NCI-H82 treated with DMSO at 0.1 percent for 48 hours (cell line): ENCODE measurements around the gene NUDT3.
"Not testable (repeated sequence)": the region's sequence is repeated elsewhere in the genome, so short reads cannot be mapped to it uniquely, and the experiment has no call there.

Experiments used
- DNase-seq: peaks from one replicate; lab custom pipeline; 2025; ENCODE audit not compliant: unreplicated experiment; lab: John Stamatoyannopoulos, UW

Gene NUDT3

GRCh38 chr6:34295721-34296120, 96.7 kb downstream of the NUDT3 start:
- DNase-seq: no peak

DNA sequence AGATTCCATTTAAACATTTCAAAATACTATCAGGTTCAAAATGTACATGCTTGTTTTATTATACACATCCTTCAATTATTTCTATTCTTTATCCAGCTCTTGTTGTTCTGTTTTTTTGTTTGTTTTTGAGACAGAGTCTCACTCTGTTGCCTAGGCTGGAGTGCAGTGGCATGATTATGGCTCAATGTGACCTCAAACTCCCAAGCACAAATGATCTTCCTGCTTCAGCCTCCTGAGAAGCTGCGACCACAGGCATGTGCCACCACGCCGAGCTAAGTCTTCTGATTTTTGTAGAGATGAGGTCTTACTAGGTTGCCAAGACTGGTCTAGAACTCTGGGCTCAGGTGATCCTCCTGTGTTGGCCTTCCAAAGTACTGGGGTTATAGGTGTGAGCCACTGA, 99.5 kb downstream of the NUDT3 start:
- no peak for DNase-seq

- DNase-seq: no peak
These were observed 103.3 kb downstream of the NUDT3 start for GRCh38 chr6:34289137-34289536.

DNA sequence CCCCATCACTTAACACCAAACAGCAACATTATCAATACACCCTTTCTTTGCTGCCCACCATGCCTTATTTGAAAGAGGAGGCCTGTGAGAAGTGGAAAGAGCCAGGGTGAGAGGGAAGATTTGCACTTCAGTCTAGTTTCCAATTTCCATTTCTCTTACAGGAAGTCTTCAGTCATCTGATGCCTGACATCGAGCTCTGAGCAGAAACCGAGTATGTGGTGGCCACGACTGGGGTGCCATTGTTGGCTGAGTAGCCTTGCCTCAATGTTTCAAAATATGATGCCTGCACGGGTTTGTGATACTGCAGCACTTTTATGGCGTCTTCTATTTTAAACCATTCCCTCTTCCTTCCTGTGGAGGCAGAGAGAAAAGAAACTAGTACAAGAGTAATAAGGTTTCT, 103.9 kb downstream of the NUDT3 start:
- DNase-seq: no peak

DNA sequence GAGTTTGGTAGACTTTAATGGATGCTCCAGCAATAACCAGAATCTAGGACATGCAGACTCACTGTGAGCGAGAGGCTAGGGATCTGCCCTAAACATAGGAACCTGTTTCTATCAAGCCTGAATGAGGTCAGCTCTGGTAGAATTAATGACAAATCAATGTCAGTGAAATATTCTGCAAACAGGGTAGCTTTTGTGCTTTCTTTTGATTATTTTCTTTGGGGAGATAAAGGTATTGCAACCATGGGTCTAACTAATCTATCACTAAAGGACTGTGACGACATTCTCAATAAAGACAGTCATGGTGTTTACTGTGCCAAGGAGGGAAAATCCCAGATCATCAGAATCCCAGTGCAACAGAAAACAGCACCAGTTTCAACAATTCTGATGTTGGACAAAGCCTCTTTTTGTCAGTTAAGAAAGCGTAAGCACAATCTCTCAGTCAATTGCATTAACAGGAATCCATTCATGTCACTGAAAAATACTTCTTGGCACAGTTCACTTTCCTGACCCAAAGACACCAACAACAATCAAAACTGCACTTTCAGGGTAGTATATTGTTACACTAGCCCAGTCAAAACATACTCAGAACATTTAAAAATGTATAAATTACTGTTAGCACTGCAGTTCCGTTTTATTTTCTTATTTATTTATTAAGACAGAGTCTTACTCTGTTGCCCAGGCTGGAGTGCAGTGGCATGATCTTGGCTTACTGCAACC, 106.9 kb downstream of the NUDT3 start:
- no peak for DNase-seq

DNA sequence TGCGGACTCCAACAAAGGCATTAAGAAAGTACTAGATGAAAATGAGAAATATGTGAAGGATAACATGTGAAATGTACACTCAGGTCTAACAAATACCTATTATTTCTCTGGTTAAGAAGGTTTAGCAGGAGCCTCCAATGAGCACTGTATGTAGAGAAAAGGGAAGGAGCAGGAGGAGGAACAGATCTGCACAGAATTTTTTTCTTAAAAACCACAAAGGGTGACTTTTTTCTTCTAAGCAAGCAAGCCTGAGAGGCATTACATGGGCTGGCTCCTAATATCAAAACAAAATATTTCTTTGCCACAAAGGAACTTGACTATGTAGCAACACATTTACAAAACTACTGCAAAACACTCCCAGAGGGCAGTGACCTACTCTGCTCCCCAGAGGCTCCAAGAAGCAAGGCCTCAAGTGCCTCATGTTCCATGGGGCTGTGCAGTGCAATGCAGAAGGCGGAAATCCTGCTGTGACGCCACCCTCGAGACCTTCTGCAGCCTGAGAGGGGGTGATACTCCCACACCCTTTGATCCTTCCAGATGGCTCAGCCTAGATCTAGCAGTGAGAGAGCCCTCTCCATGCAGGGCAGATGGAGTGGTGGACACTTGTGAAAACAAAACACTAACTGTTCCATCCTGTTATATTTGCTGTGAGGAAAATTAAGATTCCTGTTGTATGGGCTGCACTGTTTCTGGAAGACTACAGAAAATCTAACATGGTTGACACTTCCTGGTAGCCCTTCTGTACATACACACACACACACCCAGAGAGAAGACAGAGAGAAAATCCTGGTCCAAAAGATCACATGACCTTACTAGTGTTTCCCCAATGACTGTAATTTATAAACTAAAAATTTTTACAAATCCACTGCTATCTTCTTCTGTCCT, 107.7 kb downstream of the NUDT3 start:
- DNase-seq: no peak

DNA sequence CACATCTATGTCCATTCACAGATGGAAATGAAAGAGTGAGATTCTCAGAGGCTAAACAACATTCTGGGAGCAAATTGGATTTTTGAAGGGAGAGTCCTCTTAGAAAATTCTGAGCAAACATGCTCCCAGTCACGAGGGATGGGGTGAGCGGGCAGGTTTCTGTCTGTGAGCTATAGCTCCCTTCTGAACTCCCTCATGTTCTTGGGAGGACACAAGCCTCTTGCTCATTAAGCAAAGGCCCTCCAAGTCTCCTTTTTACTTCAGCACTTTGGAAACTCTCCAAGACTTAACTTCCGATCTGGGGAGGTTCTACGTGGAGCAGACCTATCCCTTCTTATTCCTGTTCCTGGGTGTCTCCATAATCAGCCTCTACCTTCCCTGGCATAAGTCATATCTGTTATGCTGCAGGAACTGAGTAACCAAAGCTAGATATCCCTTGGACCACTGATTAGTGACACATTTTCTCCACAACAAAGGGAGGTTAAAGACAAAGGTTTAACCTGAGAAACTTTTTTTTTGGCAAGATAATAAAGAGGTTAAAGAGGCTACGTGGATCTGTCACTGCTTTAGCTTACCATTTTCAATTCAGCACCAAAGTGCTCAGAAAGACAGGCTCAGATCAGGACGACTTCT, 110.7 kb downstream of the NUDT3 start:
- no peak for DNase-seq

DNA sequence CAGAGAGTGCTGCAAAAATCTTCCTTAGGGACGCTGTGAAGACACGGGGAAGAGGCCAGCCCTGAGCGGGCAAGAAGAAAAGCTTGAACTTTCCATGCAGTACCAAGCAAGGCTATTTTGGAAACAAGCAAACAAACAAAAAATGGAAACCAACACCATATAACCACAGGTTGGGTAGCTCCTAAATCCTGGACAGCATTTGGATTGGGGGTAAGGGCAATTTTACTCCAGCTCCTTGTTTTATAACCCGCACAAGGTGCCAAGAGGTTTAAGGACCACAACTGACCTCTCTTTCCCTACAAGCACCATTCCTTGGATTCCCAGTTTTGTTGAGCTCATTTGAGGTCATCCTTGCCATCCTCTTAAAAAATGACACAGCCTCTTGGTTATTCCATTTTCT, 112.3 kb downstream of the NUDT3 start:
- DNase-seq: no peak

DNA sequence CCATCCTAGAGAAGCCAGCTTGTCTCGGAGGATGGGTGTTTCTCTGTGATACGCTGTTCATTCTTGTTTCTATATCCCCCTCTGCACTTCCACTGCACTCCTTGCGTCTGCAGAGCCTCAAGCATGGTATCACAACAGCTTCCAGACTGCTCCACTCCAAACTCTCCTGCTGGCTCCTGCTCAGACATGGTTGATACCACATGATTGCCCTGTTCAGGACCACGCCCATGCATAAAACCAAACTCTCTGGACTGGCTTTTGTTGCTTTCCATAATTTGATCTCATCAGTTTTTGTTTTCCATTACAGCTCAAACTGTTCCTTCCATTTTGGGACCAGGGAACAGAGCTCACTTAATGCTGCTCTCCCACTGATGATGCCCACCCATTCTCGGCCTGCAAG, 113.6 kb downstream of the NUDT3 start:
- no peak for DNase-seq

GRCh38 chr6:34277763-34278112, 114.7 kb downstream of the NUDT3 start:
- DNase-seq: no peak

DNA sequence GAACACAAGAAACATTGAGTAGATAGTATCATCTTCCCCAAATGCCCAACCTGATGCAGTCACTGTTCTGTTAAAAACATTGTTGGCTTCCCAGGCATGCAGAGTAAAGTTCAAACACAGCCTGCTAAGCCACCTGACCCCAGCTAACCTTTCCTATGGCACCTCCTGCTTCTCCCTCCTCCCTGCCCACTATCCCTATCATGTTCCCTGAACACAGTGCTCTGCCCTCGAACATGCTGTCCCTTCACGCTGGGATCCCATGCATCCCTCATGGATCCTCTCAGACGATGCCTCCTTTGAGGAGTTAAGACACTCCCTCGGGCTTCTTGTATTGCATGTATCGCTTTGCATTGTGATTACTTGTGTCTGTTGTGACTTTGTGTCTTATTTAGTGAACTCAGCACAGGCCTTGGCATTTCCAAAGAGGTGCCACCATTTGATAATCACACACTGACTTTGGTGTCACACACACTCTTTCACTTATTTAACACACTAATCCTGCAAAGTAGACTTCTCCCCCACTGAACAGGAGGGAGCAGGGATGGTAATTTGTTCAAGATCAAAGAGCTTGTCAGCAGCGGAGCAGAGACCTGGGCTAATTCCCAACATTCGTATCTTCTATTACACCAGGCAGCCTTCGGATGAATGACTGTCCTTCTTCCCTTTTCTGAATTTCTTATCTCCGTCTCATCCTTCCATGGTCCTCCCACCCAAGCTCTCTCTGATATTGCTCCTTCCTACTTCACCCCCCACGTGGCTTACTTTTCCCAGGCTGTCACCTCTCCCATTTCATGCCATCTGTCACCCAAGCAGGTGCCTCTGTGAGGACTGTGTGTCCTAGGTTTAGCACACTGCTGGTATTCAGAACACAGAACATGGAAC, 115.3 kb downstream of the NUDT3 start:
- DNase-seq: no peak

GRCh38 chr6:34276191-34276590, 116.3 kb downstream of the NUDT3 start:
- no peak for DNase-seq

DNA sequence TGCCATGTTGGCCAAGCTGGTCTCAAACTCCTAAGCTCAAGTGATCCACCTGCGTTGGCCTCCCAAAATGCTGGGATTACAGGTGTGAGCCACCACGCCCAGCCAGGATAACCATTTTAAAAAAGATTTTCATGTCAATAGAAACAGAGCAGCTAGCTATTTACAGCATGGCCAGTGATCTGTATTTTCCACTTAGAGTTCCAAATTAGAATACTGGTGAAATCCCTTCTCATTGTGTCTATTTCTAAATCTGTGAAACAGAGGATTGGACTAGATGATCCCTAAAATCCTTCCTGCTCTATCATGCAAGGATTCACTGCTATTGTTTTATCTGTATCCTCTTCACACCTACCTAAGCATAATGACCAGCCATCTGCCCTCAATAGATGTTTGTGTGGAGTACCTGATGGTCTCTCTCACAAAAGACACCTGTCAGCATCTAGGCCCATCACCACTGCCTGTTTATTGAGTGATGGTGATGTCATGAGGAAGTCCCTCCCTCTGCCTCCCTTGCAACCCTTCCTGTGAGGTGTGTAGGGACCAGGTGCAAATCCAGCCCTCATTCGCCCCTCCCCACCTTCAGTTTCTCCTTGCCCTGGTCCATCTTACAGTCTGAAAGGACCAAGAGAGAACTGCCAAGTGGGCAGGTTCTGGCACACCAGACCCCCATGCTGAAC, 117.2 kb downstream of the NUDT3 start:
- no peak for DNase-seq

- DNase-seq: no peak
These were observed 118.3 kb downstream of the NUDT3 start for GRCh38 chr6:34274129-34274528.

GRCh38 chr6:34273242-34273805, 119.1 kb downstream of the NUDT3 start:
- DNase-seq: no peak

DNA sequence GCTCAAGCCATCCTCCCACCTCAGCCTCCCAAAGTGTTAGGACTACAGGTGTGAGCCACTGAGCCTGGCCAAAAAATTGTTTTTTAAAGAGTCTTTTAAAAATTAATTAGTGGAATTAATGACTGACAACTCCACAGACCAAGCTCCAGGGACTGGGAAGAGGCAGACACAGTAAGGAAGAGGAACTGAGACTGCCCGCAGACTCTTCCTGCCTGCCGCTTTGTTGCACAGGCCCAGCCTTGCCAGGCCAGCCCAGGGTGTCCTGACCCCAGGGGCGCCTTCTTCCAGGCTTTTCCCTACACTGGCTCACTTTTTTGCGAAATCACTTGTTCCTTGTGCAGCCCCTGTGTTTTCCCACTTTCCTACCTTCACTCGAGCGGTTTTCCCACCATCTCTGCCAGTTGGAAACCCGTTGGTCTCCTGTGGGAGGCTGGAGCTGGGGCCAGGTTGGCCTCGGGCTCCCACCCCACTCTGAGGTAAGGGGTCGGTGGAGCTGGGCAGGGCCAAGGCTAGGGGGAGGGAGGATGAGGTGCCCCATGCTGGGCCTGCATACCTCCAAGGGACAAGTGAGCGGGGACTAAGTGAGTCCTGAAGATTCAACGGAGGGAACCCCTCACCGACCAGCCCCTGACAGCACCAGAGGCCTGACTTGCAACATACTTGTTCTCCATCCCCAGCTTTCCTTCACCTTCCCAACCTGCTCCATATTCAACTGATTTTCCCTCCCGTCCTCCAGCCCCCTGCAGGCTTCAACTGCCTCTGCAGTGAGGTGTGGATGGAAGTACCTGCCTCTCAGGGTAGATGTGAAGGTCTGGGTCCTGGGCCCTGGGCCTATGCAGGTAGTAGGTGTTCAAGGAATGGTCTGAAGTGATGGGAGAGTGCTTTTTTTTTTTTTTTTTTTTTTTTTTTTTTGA, 120.2 kb downstream of the NUDT3 start:
- no peak for DNase-seq

GRCh38 chr6:34269658-34270341, 122.7 kb downstream of the NUDT3 start:
- DNase-seq: not testable (repeated sequence)

DNA sequence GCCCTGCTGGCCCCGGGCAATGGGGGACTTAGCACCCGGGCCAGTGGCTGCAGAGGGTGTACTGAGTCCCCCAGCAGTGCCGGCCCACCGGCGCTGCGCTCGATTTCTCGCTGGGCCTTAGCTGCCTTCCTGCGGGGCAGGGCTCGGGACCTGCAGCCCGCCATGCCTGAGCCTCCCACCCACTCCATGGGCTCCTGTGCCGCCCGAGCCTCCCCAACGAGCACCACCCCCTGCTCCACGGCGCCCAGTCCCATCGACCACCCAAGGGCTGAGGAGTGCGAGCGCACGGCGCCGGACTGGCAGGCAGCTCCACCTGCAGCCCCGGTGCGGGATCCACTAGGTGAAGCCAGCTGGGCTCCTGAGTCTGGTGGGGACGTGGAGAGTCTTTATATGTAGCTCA, 123.3 kb downstream of the NUDT3 start:
- DNase-seq: not testable (repeated sequence)

DNA sequence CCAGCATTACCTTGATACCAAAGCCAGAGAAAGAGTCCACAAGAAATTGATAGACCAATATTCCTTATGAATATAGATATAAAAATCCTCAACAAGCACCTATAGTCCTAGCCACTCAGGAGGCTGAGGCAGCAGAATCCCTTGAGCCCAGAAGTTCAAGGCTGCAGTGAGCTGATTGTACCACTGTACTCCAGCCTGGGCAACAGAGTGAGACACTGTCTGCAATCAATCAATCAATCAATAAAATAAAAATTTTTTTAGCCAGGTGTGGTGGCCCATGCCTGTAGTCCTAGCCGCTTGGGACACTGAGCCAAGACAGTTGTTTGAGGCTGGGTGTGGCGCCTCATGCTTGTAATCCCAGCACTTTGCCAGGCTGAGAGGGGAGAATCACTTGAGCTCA, 124.7 kb downstream of the NUDT3 start:
- DNase-seq: no peak
